NCI-H187 treated with DMSO at 0.1 percent for 48 hours (cell line): ENCODE measurements around the gene PSG4.
"Not testable (repeated sequence)": the region's sequence is repeated elsewhere in the genome, so short reads cannot be mapped to it uniquely, and the experiment has no call there.

Experiments
- DNase-seq: peaks from one replicate; lab custom pipeline; 2025; lab: John Stamatoyannopoulos, UW

PSG4 gene

GRCh38 chr19:43205471-43206105 is at the start of gene PSG4:
Gene PSG4 (minus strand): TSS chr19:43205638. CDS start chr19:43205536, 102 bp downstream.
- DNase-seq: not testable (repeated sequence)

- not testable (repeated sequence) for DNase-seq
Observed at GRCh38 chr19:43251428-43251827, 46.0 kb upstream of the PSG4 start.

- not testable (repeated sequence) for DNase-seq
Observed at GRCh38 chr19:43250296-43250695, 44.9 kb upstream of the PSG4 start.

- not testable (repeated sequence) for DNase-seq
Observed at GRCh38 chr19:43248635-43249002, 43.2 kb upstream of the PSG4 start.

- not testable (repeated sequence) for DNase-seq
Observed at GRCh38 chr19:43247243-43247880, 41.9 kb upstream of the PSG4 start.

GRCh38 chr19:43245848-43246247 is 40.4 kb upstream of the PSG4 start:
- not testable (repeated sequence) for DNase-seq

GRCh38 chr19:43242211-43242610 is 36.8 kb upstream of the PSG4 start:
- DNase-seq: not testable (repeated sequence)

- not testable (repeated sequence) for DNase-seq
Observed at GRCh38 chr19:43238213-43238612, 32.8 kb upstream of the PSG4 start.

- not testable (repeated sequence) for DNase-seq
Observed at GRCh38 chr19:43235686-43236085, 30.2 kb upstream of the PSG4 start.

GRCh38 chr19:43229315-43229714 is 23.9 kb upstream of the PSG4 start:
- no peak for DNase-seq

- not testable (repeated sequence) for DNase-seq
Observed at GRCh38 chr19:43228730-43229129, 23.3 kb upstream of the PSG4 start.

GRCh38 chr19:43226986-43227385 is 21.5 kb upstream of the PSG4 start:
- DNase-seq: not testable (repeated sequence)

- DNase-seq: no peak
Observed at GRCh38 chr19:43224855-43225253, 19.4 kb upstream of the PSG4 start.

GRCh38 chr19:43224201-43224854 is 18.9 kb upstream of the PSG4 start:
- DNase-seq: not testable (repeated sequence)

GRCh38 chr19:43221891-43222290 is 16.5 kb upstream of the PSG4 start:
- not testable (repeated sequence) for DNase-seq

GRCh38 chr19:43219136-43219535 is 13.7 kb upstream of the PSG4 start:
- DNase-seq: not testable (repeated sequence)

- not testable (repeated sequence) for DNase-seq
Observed at GRCh38 chr19:43215881-43216280, 10.4 kb upstream of the PSG4 start.

- DNase-seq: no peak
Observed at GRCh38 chr19:43207991-43208390, 2.6 kb upstream of the PSG4 start.

GRCh38 chr19:43207174-43207573 is 1.7 kb upstream of the PSG4 start:
- DNase-seq: not testable (repeated sequence)

- DNase-seq: not testable (repeated sequence)
Observed at GRCh38 chr19:43203611-43204010, 1.8 kb downstream of the PSG4 start.

- DNase-seq: not testable (repeated sequence)
Observed at GRCh38 chr19:43201891-43202290, 3.5 kb downstream of the PSG4 start.

- DNase-seq: not testable (repeated sequence)
Observed at GRCh38 chr19:43201337-43201801, 4.1 kb downstream of the PSG4 start.
